Measurements from ENCODE around the gene SIAE.

Gene SIAE

DNA sequence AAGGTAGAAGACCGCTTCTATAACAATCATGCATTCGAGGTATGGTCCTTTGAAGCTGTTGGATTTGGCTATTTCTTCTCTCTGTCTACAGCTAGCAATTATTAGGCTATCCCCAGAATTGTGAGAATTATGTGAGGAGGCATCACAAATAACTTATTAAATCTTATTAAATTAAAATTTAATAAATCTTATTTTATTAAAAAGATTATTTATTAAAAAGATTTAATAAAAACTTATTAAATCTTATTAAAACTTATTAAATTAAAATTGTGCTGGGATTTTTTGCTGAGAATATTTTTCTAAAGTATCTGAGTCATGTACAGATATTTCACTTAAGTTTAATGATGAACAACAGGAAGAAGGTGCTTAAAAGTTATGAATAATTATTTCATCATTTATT lies 7.9 kb upstream of the SIAE start:
- TF ChIP-seq, protein P1, sequence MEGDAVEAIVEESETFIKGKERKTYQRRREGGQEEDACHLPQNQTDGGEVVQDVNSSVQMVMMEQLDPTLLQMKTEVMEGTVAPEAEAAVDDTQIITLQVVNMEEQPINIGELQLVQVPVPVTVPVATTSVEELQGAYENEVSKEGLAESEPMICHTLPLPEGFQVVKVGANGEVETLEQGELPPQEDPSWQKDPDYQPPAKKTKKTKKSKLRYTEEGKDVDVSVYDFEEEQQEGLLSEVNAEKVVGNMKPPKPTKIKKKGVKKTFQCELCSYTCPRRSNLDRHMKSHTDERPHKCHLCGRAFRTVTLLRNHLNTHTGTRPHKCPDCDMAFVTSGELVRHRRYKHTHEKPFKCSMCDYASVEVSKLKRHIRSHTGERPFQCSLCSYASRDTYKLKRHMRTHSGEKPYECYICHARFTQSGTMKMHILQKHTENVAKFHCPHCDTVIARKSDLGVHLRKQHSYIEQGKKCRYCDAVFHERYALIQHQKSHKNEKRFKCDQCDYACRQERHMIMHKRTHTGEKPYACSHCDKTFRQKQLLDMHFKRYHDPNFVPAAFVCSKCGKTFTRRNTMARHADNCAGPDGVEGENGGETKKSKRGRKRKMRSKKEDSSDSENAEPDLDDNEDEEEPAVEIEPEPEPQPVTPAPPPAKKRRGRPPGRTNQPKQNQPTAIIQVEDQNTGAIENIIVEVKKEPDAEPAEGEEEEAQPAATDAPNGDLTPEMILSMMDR (IDR thresholded peaks at IDR 0.05; ENCODE audit: insufficient read depth, missing control alignments), result no peak
- FAIRE-seq, result no peak
- no peak for DNase-seq (ENCODE audit: insufficient read length, low spot score)

DNA sequence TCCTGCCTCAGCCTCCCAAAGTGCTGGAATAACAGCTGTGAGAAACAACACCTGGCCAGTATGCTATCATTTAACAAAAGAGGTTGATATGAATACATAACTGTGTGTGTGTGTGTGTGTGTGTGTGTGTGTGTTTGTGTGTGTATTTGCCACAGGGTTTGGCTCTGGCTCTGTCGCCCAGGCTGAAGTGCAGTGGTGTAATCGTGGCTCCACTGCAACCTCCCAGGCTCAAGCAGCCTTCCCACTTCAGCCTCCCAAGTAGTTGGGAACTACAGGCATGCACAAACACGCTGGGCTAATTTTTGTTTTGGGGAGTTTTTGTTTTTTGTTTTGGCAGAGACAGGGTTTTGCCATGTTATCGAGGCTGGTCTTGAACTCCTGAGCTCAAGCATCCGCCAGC lies 4.9 kb upstream of the SIAE start:
- DNase-seq (ENCODE audit: insufficient read length, low spot score) (no peak), FAIRE-seq (no peak)
- TF ChIP-seq, protein P1 (IDR thresholded peaks at IDR 0.05; ENCODE audit: insufficient read depth, missing control alignments), result no peak

DNA sequence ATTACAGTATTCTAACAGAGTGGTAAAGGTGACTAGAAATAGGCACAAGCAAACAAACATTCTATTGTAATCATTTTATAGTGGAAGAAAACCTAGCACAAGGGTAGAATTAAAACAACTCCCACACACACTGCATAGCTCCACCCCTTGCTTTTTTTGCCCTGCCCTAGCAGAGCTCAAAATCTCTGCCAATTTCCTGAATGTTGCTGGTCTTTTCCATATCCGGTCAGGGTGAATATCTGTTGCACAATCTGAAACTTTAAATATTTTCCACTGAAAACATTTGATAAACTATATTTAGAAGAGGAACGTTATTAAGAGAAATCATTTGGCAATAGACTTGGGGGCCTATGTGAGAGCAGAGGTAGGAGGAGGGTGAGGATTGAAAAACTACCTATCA lies 2.8 kb upstream of the SIAE start:
- TF ChIP-seq, protein P1 (IDR thresholded peaks at IDR 0.05; ENCODE audit: insufficient read depth, missing control alignments), result no peak
- DNase-seq (ENCODE audit: insufficient read length, low spot score) (no peak), FAIRE-seq (no peak)

DNA sequence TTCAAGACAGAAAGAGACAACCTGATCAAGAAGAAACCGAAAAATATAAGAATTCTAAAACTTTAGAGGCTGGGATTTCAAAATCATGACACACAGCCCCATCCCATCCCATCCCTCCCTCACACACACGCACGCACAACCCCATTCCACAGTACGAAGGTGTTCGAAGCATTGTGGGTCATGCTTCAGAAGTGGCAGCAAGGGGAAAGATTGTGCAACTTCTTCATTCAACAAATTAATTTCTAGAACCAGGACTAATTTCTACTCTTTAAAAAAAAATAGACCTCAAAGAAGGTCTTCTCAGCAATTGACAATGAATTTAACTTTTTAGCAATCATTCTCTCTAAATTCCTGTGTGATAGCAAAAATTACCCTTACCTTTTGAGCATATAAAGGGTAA lies 1.0 kb upstream of the SIAE start:
- FAIRE-seq (no peak), DNase-seq (ENCODE audit: insufficient read length, low spot score) (no peak)
- TF ChIP-seq, protein P1 (IDR thresholded peaks at IDR 0.05; ENCODE audit: insufficient read depth, missing control alignments), result no peak

DNA sequence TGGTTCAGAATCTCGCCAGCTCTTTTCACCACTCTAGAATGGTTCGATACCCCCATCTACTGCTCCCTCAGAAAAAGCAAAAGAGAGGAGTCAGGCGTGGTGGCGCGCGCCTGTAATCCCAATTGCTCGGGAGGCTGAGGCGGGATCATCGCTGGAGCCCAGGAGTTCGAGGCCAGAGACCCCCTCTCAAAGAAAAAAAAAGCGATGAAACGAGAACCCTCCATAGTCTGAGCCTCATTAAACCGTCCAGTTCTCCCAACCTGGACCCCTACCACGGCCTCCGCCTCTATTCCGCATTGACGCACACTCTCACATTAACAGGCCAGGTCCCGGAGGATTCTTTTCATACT lies 604 bp upstream of the SIAE start:
- DNase-seq (ENCODE audit: insufficient read length, low spot score), result no peak
- no peak for FAIRE-seq
- TF ChIP-seq, protein P1 (IDR thresholded peaks at IDR 0.05; ENCODE audit: insufficient read depth, missing control alignments), result no peak

DNA sequence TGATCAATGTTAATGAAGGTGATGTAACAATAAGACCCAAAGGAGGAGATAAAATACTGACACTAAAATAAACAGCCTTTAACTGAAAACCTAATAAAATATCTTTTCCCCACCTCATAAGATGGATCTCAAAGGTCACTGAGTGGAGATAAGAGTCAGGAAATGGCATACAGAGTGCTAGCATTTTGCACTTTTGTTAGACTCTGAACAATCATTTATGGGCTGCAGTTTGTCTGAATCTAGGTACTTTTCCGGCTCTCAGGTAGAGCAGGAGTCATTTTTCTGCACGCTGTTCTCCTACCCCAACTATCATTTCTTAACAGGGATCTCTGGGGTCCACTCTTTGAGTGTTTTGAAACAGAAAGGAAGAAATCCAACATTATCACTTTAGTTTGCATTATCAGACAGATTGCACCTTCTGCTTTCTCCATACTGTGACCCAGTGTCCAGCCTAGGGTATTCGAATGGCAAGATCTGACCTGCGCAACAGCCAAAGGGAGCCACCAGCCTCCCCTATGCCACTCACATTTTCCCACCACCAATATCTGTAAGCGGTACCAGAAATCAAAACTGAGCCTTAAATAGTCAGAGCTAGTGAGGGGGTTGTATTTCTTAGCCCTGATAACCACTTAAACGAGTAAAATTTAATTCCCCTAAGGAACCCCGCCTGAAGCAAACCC lies 863 bp downstream of the SIAE start:
- FAIRE-seq (no peak), DNase-seq (ENCODE audit: insufficient read length, low spot score) (no peak)
- TF ChIP-seq, protein P1 (IDR thresholded peaks at IDR 0.05; ENCODE audit: insufficient read depth, missing control alignments), result no peak

DNA sequence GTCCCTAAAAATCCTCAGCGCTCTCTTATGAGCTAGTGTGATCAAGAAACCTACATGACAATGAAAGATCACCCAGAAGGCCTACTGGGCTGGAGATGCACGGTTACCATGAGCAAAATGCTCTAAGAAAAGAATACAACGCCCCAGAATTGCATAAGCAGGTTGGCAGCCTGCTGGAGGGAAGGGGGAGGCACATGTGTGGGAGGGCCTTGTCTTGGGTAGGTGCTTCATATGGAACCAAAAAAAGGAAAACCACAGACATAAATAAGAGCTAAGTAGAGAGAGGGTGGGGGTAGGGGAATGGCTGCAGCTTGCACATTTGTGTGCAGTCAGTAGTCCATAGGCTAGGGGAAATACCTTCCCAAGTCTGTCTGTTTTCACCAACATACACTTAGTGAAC lies 2.8 kb downstream of the SIAE start:
- TF ChIP-seq, protein P1 (IDR thresholded peaks at IDR 0.05; ENCODE audit: insufficient read depth, missing control alignments), result no peak
- no peak for DNase-seq (ENCODE audit: insufficient read length, low spot score)
- no peak for FAIRE-seq

Measured in D721Med (cell line).